ENCODE measurements around the gene FLNC. TPM values are rescaled to one million over a fixed set of nuclear protein-coding genes. Genes with fewer than 3 reads are reported as not detected.
A peak's percentile ranks its signal among the peaks of the same experiment; 100 is the strongest.

The FLNC gene
- total and polyA plus RNA-seq, 2 of the 13 experiments (the other 11 are each of a cell fraction or from before 2014, with no cell fraction given) = 0.02 TPM; not detected in 1

GRCh38 chr7:128879939-128880746, 49.9 kb downstream of the FLNC start:
- Histone ChIP-seq H3K4me2 (ENCODE audit: low read depth, low read length) (peak overlapping the region; percentile 43), H2AFZ (ENCODE audit: low read length) (no peak overlapping the region), H4K20me1 (ENCODE audit: insufficient read depth, low read length) (no peaks in the 10 kb centered on the region), H3K9ac (ENCODE audit: insufficient read depth, low read depth, low read length) (no peak overlapping the region), H3K4me1 (ENCODE audit: insufficient read depth, low read length) (peaks cover 21% of the 10 kb centered on the region), H3K4me3 (replicated peaks in 1 of 3; ENCODE audit: insufficient read depth in 1 of 3, low read depth in 2 of 3, low read length in 3 of 3) (peak overlapping the region in 1 of 3 experiments; percentile 34; a peak in 1 of 6 replicates), H3K36me3 (replicated peaks in 1 of 2; ENCODE audit: control insufficient read depth in 1 of 2, insufficient read depth in 2 of 2, low read length in 2 of 2) (no peaks in the 10 kb centered on the region), H3K27ac (ENCODE audit: extremely low read length, insufficient read depth, low read length) (no peak overlapping the region), H3K27me3 (ENCODE audit: control insufficient read depth in 1 of 2, insufficient read depth in 2 of 2, low read length in 2 of 2) (no peaks in the 10 kb centered on the region), H3K9me3 (ENCODE audit: low read length) (no peaks in the 10 kb centered on the region), H3K79me2 (ENCODE audit: insufficient read depth, low read length) (no peaks in the 10 kb centered on the region)
- ATAC-seq (peak; percentile 84), FAIRE-seq (no peak), DNase-seq (ENCODE audit: low spot score) (peak; percentile 41)
- BruUV-seq (replicated peaks) = no TSS peak
- intact Hi-C loops (cut with micrococcal nuclease; ENCODE audit: unreplicated experiment) (loop anchor here (1.0 to 5.0 kb wide), 3 partner anchors 17 to 408 kb away; no protein-coding TSS in a partner anchor), in situ Hi-C loops (cut with HindIII; ENCODE audit: extremely low pct_ligation_motif_present, low pct_unique_long_range_greater_than_20kb) (loop anchor here (5.0 to 25.0 kb wide), 2 partner anchors 88 to 443 kb away; partner anchors contain the start of gene CCDC136)
- CTCF ChIA-PET (ENCODE audit: low intra/inter-chr PET ratio, low total read pairs) = interaction anchor here (2.1 kb wide), 1 partner anchor 38 kb away, joined by 11 read pairs; no protein-coding TSS in a partner anchor
- 56% methylated on average over 9 of the region's 31 CpGs for WGBS (ENCODE audit: low lambda C conversion rate)
- POLR2A ChIA-PET = no interaction called here
- peak; percentile 61 for TF ChIP-seq SMC3 (IDR thresholded peaks at IDR 0.05; ENCODE audit: low read length)
- TF ChIP-seq ZFX (CRISPR knock-in tag; IDR thresholded peaks at IDR 0.05; ENCODE audit: low read depth) = 0 out of 2 replicates have a peak, but pooled peaks have one; percentile 9
- TF ChIP-seq TMF1 (CRISPR knock-in tag; IDR thresholded peaks at IDR 0.05; ENCODE audit: low read depth) = no peak
- TF ChIP-seq ZFP36 (IDR thresholded peaks at IDR 0.05; ENCODE audit: borderline replicate concordance, low read depth, low read length, partially characterized antibody) = no peak
- TF ChIP-seq, protein P1, sequence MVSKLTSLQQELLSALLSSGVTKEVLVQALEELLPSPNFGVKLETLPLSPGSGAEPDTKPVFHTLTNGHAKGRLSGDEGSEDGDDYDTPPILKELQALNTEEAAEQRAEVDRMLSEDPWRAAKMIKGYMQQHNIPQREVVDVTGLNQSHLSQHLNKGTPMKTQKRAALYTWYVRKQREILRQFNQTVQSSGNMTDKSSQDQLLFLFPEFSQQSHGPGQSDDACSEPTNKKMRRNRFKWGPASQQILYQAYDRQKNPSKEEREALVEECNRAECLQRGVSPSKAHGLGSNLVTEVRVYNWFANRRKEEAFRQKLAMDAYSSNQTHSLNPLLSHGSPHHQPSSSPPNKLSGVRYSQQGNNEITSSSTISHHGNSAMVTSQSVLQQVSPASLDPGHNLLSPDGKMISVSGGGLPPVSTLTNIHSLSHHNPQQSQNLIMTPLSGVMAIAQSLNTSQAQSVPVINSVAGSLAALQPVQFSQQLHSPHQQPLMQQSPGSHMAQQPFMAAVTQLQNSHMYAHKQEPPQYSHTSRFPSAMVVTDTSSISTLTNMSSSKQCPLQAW (CRISPR knock-in tag; IDR thresholded peaks at IDR 0.05) = 0 out of 2 replicates have a peak, but pooled peaks have one; percentile 22
- TF ChIP-seq ZNF768 (CRISPR knock-in tag; IDR thresholded peaks at IDR 0.05) = peak; percentile 64; the same call in 1 of the 2 replicates
- no peak for TF ChIP-seq MAZ (IDR thresholded peaks at IDR 0.05; ENCODE audit: borderline replicate concordance, low read depth, low read length)
- 0 out of 2 replicates have a peak, but pooled peaks have one; percentile 66 for TF ChIP-seq MAZ (CRISPR knock-in tag; IDR thresholded peaks at IDR 0.05; ENCODE audit: low read depth)
- TF ChIP-seq RAD21 (CRISPR knock-in tag; IDR thresholded peaks at IDR 0.05) = peak; percentile 93
- TF ChIP-seq TEAD3 (CRISPR knock-in tag; optimal IDR thresholded peaks at IDR 0.05; ENCODE audit: borderline replicate concordance) = no peak
- no peak for TF ChIP-seq ZFAT (CRISPR knock-in tag; conservative IDR thresholded peaks at IDR 0.05)
- TF ChIP-seq NAIF1 (CRISPR knock-in tag; IDR thresholded peaks at IDR 0.05; ENCODE audit: borderline replicate concordance) = no peak
- no peak for TF ChIP-seq KDM5B (CRISPR knock-in tag; IDR thresholded peaks at IDR 0.05; ENCODE audit: borderline replicate concordance)
- no peak for TF ChIP-seq POGZ (CRISPR knock-in tag; IDR thresholded peaks at IDR 0.05)
- no peak for TF ChIP-seq ZNF703 (CRISPR knock-in tag; IDR thresholded peaks at IDR 0.05; ENCODE audit: borderline replicate concordance)
- TF ChIP-seq ZSCAN12 (CRISPR knock-in tag; IDR thresholded peaks at IDR 0.05) = no peak
- no peak for TF ChIP-seq CHD4 (IDR thresholded peaks at IDR 0.05; ENCODE audit: borderline replicate concordance, low read length)
- 0 out of 2 replicates have a peak, but pooled peaks have one; percentile 25 for TF ChIP-seq ERF (CRISPR knock-in tag; IDR thresholded peaks at IDR 0.05)
- no peak for TF ChIP-seq NR1H2 (CRISPR knock-in tag; IDR thresholded peaks at IDR 0.05; ENCODE audit: borderline replicate concordance, low read depth)
- TF ChIP-seq, protein P2, sequence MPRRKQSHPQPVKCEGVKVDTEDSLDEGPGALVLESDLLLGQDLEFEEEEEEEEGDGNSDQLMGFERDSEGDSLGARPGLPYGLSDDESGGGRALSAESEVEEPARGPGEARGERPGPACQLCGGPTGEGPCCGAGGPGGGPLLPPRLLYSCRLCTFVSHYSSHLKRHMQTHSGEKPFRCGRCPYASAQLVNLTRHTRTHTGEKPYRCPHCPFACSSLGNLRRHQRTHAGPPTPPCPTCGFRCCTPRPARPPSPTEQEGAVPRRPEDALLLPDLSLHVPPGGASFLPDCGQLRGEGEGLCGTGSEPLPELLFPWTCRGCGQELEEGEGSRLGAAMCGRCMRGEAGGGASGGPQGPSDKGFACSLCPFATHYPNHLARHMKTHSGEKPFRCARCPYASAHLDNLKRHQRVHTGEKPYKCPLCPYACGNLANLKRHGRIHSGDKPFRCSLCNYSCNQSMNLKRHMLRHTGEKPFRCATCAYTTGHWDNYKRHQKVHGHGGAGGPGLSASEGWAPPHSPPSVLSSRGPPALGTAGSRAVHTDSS (CRISPR knock-in tag; conservative IDR thresholded peaks at IDR 0.05) = no peak
